BLaER1 (cell line): ENCODE measurements around the gene GFPT2.

Experiments
- H3K27ac ChIP-seq: shearing (Covaris generic); formaldehyde crosslinking; 2 replicates; pipeline ENCODE4 v1.8.1; 2022
- H3K27me3 ChIP-seq: shearing (Covaris generic); formaldehyde crosslinking; 2 replicates; pipeline ENCODE4 v1.8.1; 2022
- H3K36me3 ChIP-seq: shearing (Covaris generic); formaldehyde crosslinking; 2 replicates; pipeline ENCODE4 v1.8.1; 2022
- H3K4me1 ChIP-seq: shearing (Covaris generic); formaldehyde crosslinking; 2 replicates; pipeline ENCODE4 v1.8.1; 2022
- H3K4me2 ChIP-seq: shearing (Covaris generic); formaldehyde crosslinking; 2 replicates; pipeline ENCODE4 v1.8.1; 2022
- H3K4me3 ChIP-seq: shearing (Covaris generic); formaldehyde crosslinking; 2 replicates; pipeline ENCODE4 v1.8.1; 2022
- H3K9ac ChIP-seq: shearing (Covaris generic); formaldehyde crosslinking; 2 replicates; pipeline ENCODE4 v1.8.1; 2022
- H3K9me3 ChIP-seq: shearing (Covaris generic); formaldehyde crosslinking; 2 replicates; pipeline ENCODE4 v1.8.1; 2022
- H4K20me1 ChIP-seq: shearing (Covaris generic); formaldehyde crosslinking; 2 replicates; pipeline ENCODE4 v1.8.1; 2022
- Cebpa-rat ChIP-seq: shearing (Covaris generic); IDR thresholded peaks from 2 replicates; pipeline ENCODE4 v1.8.1; 2022

Gene GFPT2

GRCh38 chr5:180370861-180371641 lies 17.9 kb upstream of the GFPT2 start:
- no peak for TF ChIP-seq Cebpa-rat
- H3K27ac ChIP-seq = no peak overlapping the region

GRCh38 chr5:180367991-180368390 lies 14.9 kb upstream of the GFPT2 start:
- Histone ChIP-seq H3K36me3 (no peaks in the 10 kb centered on the region), H3K4me2 (no peak overlapping the region), H3K27ac (no peak overlapping the region), H4K20me1 (no peaks in the 10 kb centered on the region), H3K27me3 (no peaks in the 10 kb centered on the region), H3K9me3 (no peaks in the 10 kb centered on the region), H3K4me3 (no peak overlapping the region), H3K4me1 (0 out of 2 replicates have a peak, but pooled peaks cover 2% of the 10 kb centered on the region), H3K9ac (no peak overlapping the region)
- TF ChIP-seq Cebpa-rat = no peak

More at GRCh38 chr5:180370861-180371641, 17.9 kb upstream of the GFPT2 start:
- Histone ChIP-seq H3K36me3 (no peaks in the 10 kb centered on the region), H4K20me1 (no peaks in the 10 kb centered on the region), H3K9ac (no peak overlapping the region), H3K9me3 (no peaks in the 10 kb centered on the region), H3K4me3 (no peak overlapping the region), H3K27me3 (no peaks in the 10 kb centered on the region), H3K4me2 (no peak overlapping the region), H3K4me1 (0 out of 2 replicates have a peak, but pooled peaks cover 8% of the 10 kb centered on the region)

GRCh38 chr5:180367300-180367699 lies 14.2 kb upstream of the GFPT2 start:
- no peak for TF ChIP-seq Cebpa-rat
- no peak overlapping the region for H3K4me2 ChIP-seq
- no peaks in the 10 kb centered on the region for H4K20me1 ChIP-seq
- H3K4me1 ChIP-seq = no peaks in the 10 kb centered on the region
- no peaks in the 10 kb centered on the region for H3K27me3 ChIP-seq
- no peaks in the 10 kb centered on the region for H3K9me3 ChIP-seq
- H3K9ac ChIP-seq = no peak overlapping the region
- H3K27ac ChIP-seq = no peak overlapping the region
- no peaks in the 10 kb centered on the region for H3K36me3 ChIP-seq
- no peak overlapping the region for H3K4me3 ChIP-seq

- no peaks in the 10 kb centered on the region for H3K36me3 ChIP-seq
- H3K9me3 ChIP-seq = no peaks in the 10 kb centered on the region
- H3K9ac ChIP-seq = no peak overlapping the region
- no peak overlapping the region for H3K4me3 ChIP-seq
- no peaks in the 10 kb centered on the region for H3K27me3 ChIP-seq
- H3K4me1 ChIP-seq = no peaks in the 10 kb centered on the region
- H4K20me1 ChIP-seq = no peaks in the 10 kb centered on the region
- H3K27ac ChIP-seq = no peak overlapping the region
- no peak for TF ChIP-seq Cebpa-rat
- H3K4me2 ChIP-seq = no peak overlapping the region
Observed at GRCh38 chr5:180366326-180366725, 13.2 kb upstream of the GFPT2 start.

- Histone ChIP-seq H4K20me1 (no peaks in the 10 kb centered on the region), H3K9ac (no peak overlapping the region), H3K27ac (no peak overlapping the region), H3K36me3 (no peaks in the 10 kb centered on the region), H3K4me1 (no peaks in the 10 kb centered on the region), H3K4me3 (no peak overlapping the region), H3K27me3 (no peaks in the 10 kb centered on the region), H3K9me3 (no peaks in the 10 kb centered on the region), H3K4me2 (no peak overlapping the region)
- TF ChIP-seq Cebpa-rat = no peak
Observed at GRCh38 chr5:180365829-180366228, 12.7 kb upstream of the GFPT2 start.

GRCh38 chr5:180364306-180364856 lies 11.2 kb upstream of the GFPT2 start:
- Histone ChIP-seq H3K4me3 (no peak overlapping the region), H3K27me3 (no peaks in the 10 kb centered on the region), H3K4me1 (no peaks in the 10 kb centered on the region), H3K36me3 (no peaks in the 10 kb centered on the region), H4K20me1 (no peaks in the 10 kb centered on the region), H3K9ac (no peak overlapping the region), H3K9me3 (no peaks in the 10 kb centered on the region), H3K4me2 (no peak overlapping the region), H3K27ac (no peak overlapping the region)
- TF ChIP-seq Cebpa-rat = no peak

GRCh38 chr5:180360078-180360957 lies 7.2 kb upstream of the GFPT2 start:
- no peak for TF ChIP-seq Cebpa-rat
- no peak overlapping the region for H3K4me3 ChIP-seq
- H3K4me2 ChIP-seq = no peak overlapping the region
- H3K9me3 ChIP-seq = no peaks in the 10 kb centered on the region
- no peak overlapping the region for H3K9ac ChIP-seq
- no peaks in the 10 kb centered on the region for H3K4me1 ChIP-seq
- peaks cover 15% of the 10 kb centered on the region for H3K27me3 ChIP-seq
- no peaks in the 10 kb centered on the region for H3K36me3 ChIP-seq
- H3K27ac ChIP-seq = no peak overlapping the region
- no peaks in the 10 kb centered on the region for H4K20me1 ChIP-seq

GRCh38 chr5:180358694-180359093 lies 5.6 kb upstream of the GFPT2 start:
- H3K9ac ChIP-seq = no peak overlapping the region
- H4K20me1 ChIP-seq = peaks cover 13% of the 10 kb centered on the region; the same call in 1 of the 2 replicates
- TF ChIP-seq Cebpa-rat = no peak
- H3K27ac ChIP-seq = no peak overlapping the region
- H3K4me1 ChIP-seq = peaks cover 8% of the 10 kb centered on the region; the same call in 1 of the 2 replicates
- no peak overlapping the region for H3K4me2 ChIP-seq
- H3K36me3 ChIP-seq = no peaks in the 10 kb centered on the region
- no peaks in the 10 kb centered on the region for H3K9me3 ChIP-seq
- H3K4me3 ChIP-seq = no peak overlapping the region
- peaks cover 31% of the 10 kb centered on the region for H3K27me3 ChIP-seq

GRCh38 chr5:180358179-180358578 lies 5.0 kb upstream of the GFPT2 start:
- H3K27ac ChIP-seq = no peak overlapping the region
- TF ChIP-seq Cebpa-rat = no peak
- peaks cover 13% of the 10 kb centered on the region; the same call in 1 of the 2 replicates for H4K20me1 ChIP-seq
- H3K4me2 ChIP-seq = no peak overlapping the region
- H3K9me3 ChIP-seq = no peaks in the 10 kb centered on the region
- H3K4me1 ChIP-seq = peaks cover 12% of the 10 kb centered on the region; the same call in 1 of the 2 replicates
- H3K36me3 ChIP-seq = no peaks in the 10 kb centered on the region
- H3K27me3 ChIP-seq = peaks cover 36% of the 10 kb centered on the region
- no peak overlapping the region for H3K4me3 ChIP-seq
- H3K9ac ChIP-seq = no peak overlapping the region
